ENCODE results near the gene RPS6KB2. TPM values are rescaled to one million over a fixed set of nuclear protein-coding genes. Genes with fewer than 3 reads are reported as not detected.

The RPS6KB2 gene
- 10 to 100 TPM; 30.8 to 37.7 TPM for total RNA-seq
- 10 to 100 TPM; 38.2 to 84.8 TPM for polyA plus RNA-seq
- long read RNA-seq, donor 1, transcript RPS6KB2-201 (15 exons, 1,733 nt) = major isoform, 126 of 183 reads
- long read RNA-seq, donor 1, partial matches to known transcripts = 10 of 183 reads
- long read RNA-seq, donor 1, other reads (novel, unspliced or antisense) = 44 of 183 reads
- long read RNA-seq, donor 2, transcript RPS6KB2-201 (15 exons, 1,733 nt) = major isoform, 5 of 17 reads
- long read RNA-seq, donor 2, partial matches to known transcripts = 3 of 17 reads
- long read RNA-seq, donor 2, other reads (novel, unspliced or antisense) = 8 of 17 reads

- WGBS, 2 donors = 0% methylated on average over 61 to 68 of the region's 68 CpGs
- H3K9me3 ChIP-seq (ENCODE audit: control insufficient read depth, low read length) = no peaks in the 10 kb centered on the region
- H3K4me1 ChIP-seq (ENCODE audit: control insufficient read depth in 1 of 2, insufficient read depth in 2 of 2, low read length in 2 of 2) = no peaks in the 10 kb centered on the region
- peak; percentile 99 to 100 for DNase-seq
- H3K36me3 ChIP-seq (ENCODE audit: control insufficient read depth in 1 of 2, insufficient read depth in 2 of 2, low read length in 1 of 2) = no peaks in the 10 kb centered on the region
- H3K27me3 ChIP-seq (ENCODE audit: control insufficient read depth in 1 of 2, insufficient read depth in 2 of 2, low read length in 1 of 2) = no peaks in the 10 kb centered on the region
- ATAC-seq (ENCODE audit: low FRiP score) = peak; percentile 94
- H3K27ac ChIP-seq (ENCODE audit: low read depth in 1 of 2, low read length in 2 of 2) = peak within 1 kb of the TSS in 1 of 2 donors; percentile 67
- intact Hi-C loops (cut with DNase I) = no loop called here
- H3K4me3 ChIP-seq (ENCODE audit: low read length in 2 of 2) = peak within 1 kb of the TSS; percentile 61 to 75
Observed at GRCh38 chr11:67428052-67429001, at the start of gene RPS6KB2. TSS of gene RPS6KB2 (plus strand) at chr11:67428494. CDS start at chr11:67428546, 52 bp downstream.

- Histone ChIP-seq H3K4me1 (ENCODE audit: control insufficient read depth in 1 of 2, insufficient read depth in 2 of 2, low read length in 2 of 2) (no peaks in the 10 kb centered on the region), H3K4me3 (ENCODE audit: low read length in 2 of 2) (no peak overlapping the region), H3K27me3 (ENCODE audit: control insufficient read depth in 1 of 2, insufficient read depth in 2 of 2, low read length in 1 of 2) (no peaks in the 10 kb centered on the region), H3K36me3 (ENCODE audit: control insufficient read depth in 1 of 2, insufficient read depth in 2 of 2, low read length in 1 of 2) (no peaks in the 10 kb centered on the region), H3K27ac (ENCODE audit: low read depth in 1 of 2, low read length in 2 of 2) (no peak overlapping the region), H3K9me3 (ENCODE audit: control insufficient read depth, low read length) (no peaks in the 10 kb centered on the region)
- DNase-seq (no peak), ATAC-seq (ENCODE audit: low FRiP score) (no peak)
- WGBS, 2 donors = 90 to 91% methylated on average over 4 of the region's 4 CpGs
- intact Hi-C loops (cut with DNase I) = no loop called here
Observed at GRCh38 chr11:67378544-67378943, 49.8 kb upstream of the RPS6KB2 start.

GRCh38 chr11:67379061-67380058 is 48.9 kb upstream of the RPS6KB2 start:
- H3K4me1 ChIP-seq (ENCODE audit: control insufficient read depth in 1 of 2, insufficient read depth in 2 of 2, low read length in 2 of 2) = no peaks in the 10 kb centered on the region
- H3K9me3 ChIP-seq (ENCODE audit: control insufficient read depth, low read length) = no peaks in the 10 kb centered on the region
- ATAC-seq (ENCODE audit: low FRiP score) (no peak), DNase-seq (peak in 1 of 2 donors; percentile 33)
- no peaks in the 10 kb centered on the region for H3K36me3 ChIP-seq (ENCODE audit: control insufficient read depth in 1 of 2, insufficient read depth in 2 of 2, low read length in 1 of 2)
- 81 to 86% methylated on average over 23 of the region's 23 CpGs for WGBS, 2 donors
- H3K27ac ChIP-seq (ENCODE audit: low read depth in 1 of 2, low read length in 2 of 2) = no peak overlapping the region
- no peak overlapping the region for H3K4me3 ChIP-seq (ENCODE audit: low read length in 2 of 2)
- H3K27me3 ChIP-seq (ENCODE audit: control insufficient read depth in 1 of 2, insufficient read depth in 2 of 2, low read length in 1 of 2) = no peaks in the 10 kb centered on the region
- intact Hi-C loops (cut with DNase I) = loop anchor here (5.0 kb wide), 2 partner anchors 32 to 117 kb away; no protein-coding TSS in a partner anchor

GRCh38 chr11:67381244-67381972 is 46.9 kb upstream of the RPS6KB2 start:
- Histone ChIP-seq H3K4me1 (ENCODE audit: control insufficient read depth in 1 of 2, insufficient read depth in 2 of 2, low read length in 2 of 2) (no peaks in the 10 kb centered on the region), H3K36me3 (ENCODE audit: control insufficient read depth in 1 of 2, insufficient read depth in 2 of 2, low read length in 1 of 2) (no peaks in the 10 kb centered on the region), H3K27me3 (ENCODE audit: control insufficient read depth in 1 of 2, insufficient read depth in 2 of 2, low read length in 1 of 2) (no peaks in the 10 kb centered on the region), H3K4me3 (ENCODE audit: low read length in 2 of 2) (no peak overlapping the region), H3K9me3 (ENCODE audit: control insufficient read depth, low read length) (no peaks in the 10 kb centered on the region), H3K27ac (ENCODE audit: low read depth in 1 of 2, low read length in 2 of 2) (no peak overlapping the region)
- 83 to 86% methylated on average over 13 of the region's 13 CpGs for WGBS, 2 donors
- no peak for ATAC-seq (ENCODE audit: low FRiP score)
- peak in 1 of 2 donors; percentile 35 for DNase-seq
- intact Hi-C loops (cut with DNase I) = loop anchor here (5.0 kb wide), 2 partner anchors 34 to 119 kb away; no protein-coding TSS in a partner anchor

GRCh38 chr11:67382276-67383136 is 45.8 kb upstream of the RPS6KB2 start:
- Histone ChIP-seq H3K9me3 (ENCODE audit: control insufficient read depth, low read length) (no peaks in the 10 kb centered on the region), H3K27me3 (ENCODE audit: control insufficient read depth in 1 of 2, insufficient read depth in 2 of 2, low read length in 1 of 2) (no peaks in the 10 kb centered on the region), H3K27ac (ENCODE audit: low read depth in 1 of 2, low read length in 2 of 2) (no peak overlapping the region), H3K4me3 (ENCODE audit: low read length in 2 of 2) (no peak overlapping the region), H3K4me1 (ENCODE audit: control insufficient read depth in 1 of 2, insufficient read depth in 2 of 2, low read length in 2 of 2) (no peaks in the 10 kb centered on the region), H3K36me3 (ENCODE audit: control insufficient read depth in 1 of 2, insufficient read depth in 2 of 2, low read length in 1 of 2) (no peaks in the 10 kb centered on the region)
- ATAC-seq (ENCODE audit: low FRiP score) (peak; percentile 94), DNase-seq (peak; percentile 84 to 92)
- intact Hi-C loops (cut with DNase I) = loop anchor here (2.0 to 5.0 kb wide), 3 partner anchors 26 to 120 kb away; no protein-coding TSS in a partner anchor
- WGBS, 2 donors = 41 to 43% methylated on average over 16 of the region's 16 CpGs

GRCh38 chr11:67384851-67385366 is 43.4 kb upstream of the RPS6KB2 start:
- intact Hi-C loops (cut with DNase I) = loop anchor here (5.0 kb wide), 2 partner anchors 38 to 123 kb away; no protein-coding TSS in a partner anchor
- no peak for DNase-seq
- no peaks in the 10 kb centered on the region for H3K27me3 ChIP-seq (ENCODE audit: control insufficient read depth in 1 of 2, insufficient read depth in 2 of 2, low read length in 1 of 2)
- no peaks in the 10 kb centered on the region for H3K36me3 ChIP-seq (ENCODE audit: control insufficient read depth in 1 of 2, insufficient read depth in 2 of 2, low read length in 1 of 2)
- no peak overlapping the region for H3K4me3 ChIP-seq (ENCODE audit: low read length in 2 of 2)
- WGBS, 2 donors = 3 to 5% methylated on average over 3 of the region's 3 CpGs
- ATAC-seq (ENCODE audit: low FRiP score) = no peak
- H3K4me1 ChIP-seq (ENCODE audit: control insufficient read depth in 1 of 2, insufficient read depth in 2 of 2, low read length in 2 of 2) = no peaks in the 10 kb centered on the region
- no peak overlapping the region for H3K27ac ChIP-seq (ENCODE audit: low read depth in 1 of 2, low read length in 2 of 2)
- no peaks in the 10 kb centered on the region for H3K9me3 ChIP-seq (ENCODE audit: control insufficient read depth, low read length)

- 23 to 34% methylated on average over 9 of the region's 9 CpGs for WGBS, 2 donors
- intact Hi-C loops (cut with DNase I) = no loop called here
- Histone ChIP-seq H3K36me3 (ENCODE audit: control insufficient read depth in 1 of 2, insufficient read depth in 2 of 2, low read length in 1 of 2) (no peaks in the 10 kb centered on the region), H3K4me1 (ENCODE audit: control insufficient read depth in 1 of 2, insufficient read depth in 2 of 2, low read length in 2 of 2) (no peaks in the 10 kb centered on the region), H3K4me3 (ENCODE audit: low read length in 2 of 2) (no peak overlapping the region), H3K9me3 (ENCODE audit: control insufficient read depth, low read length) (no peaks in the 10 kb centered on the region), H3K27ac (ENCODE audit: low read depth in 1 of 2, low read length in 2 of 2) (no peak overlapping the region), H3K27me3 (ENCODE audit: control insufficient read depth in 1 of 2, insufficient read depth in 2 of 2, low read length in 1 of 2) (no peaks in the 10 kb centered on the region)
- ATAC-seq (ENCODE audit: low FRiP score) (no peak), DNase-seq (no peak)
Observed at GRCh38 chr11:67387069-67387468, 41.2 kb upstream of the RPS6KB2 start.

Measured in aorta (tissue), 5 donors.